HG02759 (cell line): Measurements from ENCODE around the gene CABP4.
A peak's percentile ranks its signal among the peaks of the same experiment; 100 is the strongest.

Experiments
- ATAC-seq: cut with Tn5 transposase; IDR thresholded peaks from one replicate; pipeline ENCODE4 v1.9.1; 2021; ENCODE audit warnings: mild to moderate bottlenecking, moderate library complexity; ENCODE audit not compliant: unreplicated experiment

CABP4 gene

GRCh38 chr11:67435031-67435726 is 20.0 kb upstream of the CABP4 start:
- no peak for ATAC-seq

- ATAC-seq, result no peak
Measured at GRCh38 chr11:67435727-67436458, 19.3 kb upstream of the CABP4 start.

GRCh38 chr11:67436459-67437081 is 18.6 kb upstream of the CABP4 start:
- ATAC-seq, result peak; percentile 42

- peak; percentile 31 for ATAC-seq
Measured at GRCh38 chr11:67437082-67437808, 17.9 kb upstream of the CABP4 start, which contains the start of gene PTPRCAP. PTPRCAP (minus strand) TSS chr11:67437682; CDS start chr11:67437619, 63 bp downstream.

- no peak for ATAC-seq
Measured at GRCh38 chr11:67437809-67438157, 17.4 kb upstream of the CABP4 start.

GRCh38 chr11:67438158-67438902 is 16.8 kb upstream of the CABP4 start:
- no peak for ATAC-seq

GRCh38 chr11:67439321-67440228 is 15.6 kb upstream of the CABP4 start:
- no peak for ATAC-seq

- ATAC-seq, result no peak
Measured at GRCh38 chr11:67440229-67441097, 14.7 kb upstream of the CABP4 start.

GRCh38 chr11:67441098-67441563 is 14.0 kb upstream of the CABP4 start:
- no peak for ATAC-seq

GRCh38 chr11:67441731-67442351 is 13.3 kb upstream of the CABP4 start:
- no peak for ATAC-seq

GRCh38 chr11:67442504-67443404 is 12.4 kb upstream of the CABP4 start:
- no peak for ATAC-seq

GRCh38 chr11:67445515-67445914 is 9.6 kb upstream of the CABP4 start:
- no peak for ATAC-seq

GRCh38 chr11:67448220-67448609 is 6.9 kb upstream of the CABP4 start:
- ATAC-seq, result no peak

GRCh38 chr11:67449116-67449844 is 5.9 kb upstream of the CABP4 start:
- ATAC-seq, result no peak

GRCh38 chr11:67450796-67451657 is 4.1 kb upstream of the CABP4 start:
- no peak for ATAC-seq

- ATAC-seq, result no peak
Measured at GRCh38 chr11:67451658-67451976, 3.5 kb upstream of the CABP4 start.
